K562 (cell line): ENCODE results near the gene PARD3. TPM values are rescaled to one million over a fixed set of nuclear protein-coding genes. Genes with fewer than 3 reads are reported as not detected.

Experiments used
- ATAC-seq: fragments of 200-7000 bp; cut with Tn5 transposase; 3 replicates; pipeline ENCODE4 v1.9.1; 2020; ENCODE audit warnings: moderate library complexity
- BruUV-seq: library from RNA; stranded (reverse); fragments of 400-500 nt; replicated peaks from 2 replicates; lab custom pipeline; 2021; lab: Mats Ljungman, UMichigan
- CTCF ChIA-PET: fragments of 300-600 bp; formaldehyde crosslinking; extraction: SDS; loops from one replicate; lab custom pipeline; 2021; ENCODE audit warnings: low intra/inter-chr PET ratio; lab: Yijun Ruan, JAX
- POLR2A ChIA-PET: fragments of 300-600, 350-650 bp; sonication (Branson Sonifier 250); formaldehyde crosslinking; extraction: SDS; loops from one replicate; lab custom pipeline; 2021; ENCODE audit warnings: antibody characterized with exemption, inconsistent platforms; lab: Yijun Ruan, JAX
- DNase-seq, 4 experiments: peaks; one replicate each; pipeline versions ENCODE4 v3.0.0 to v3.0.0-alpha.2; 2011 to 2018; ENCODE audit warnings: low spot score in 3 of 4, mixed read lengths in 3 of 4; ENCODE audit errors: extremely low read depth in 1 of 4
- FAIRE-seq: peaks from 2 replicates; lab custom pipeline; 2011; peaks lifted over from hg19 to GRCh38; lab: Jason Lieb, UNC
- H2AFZ ChIP-seq: 2 replicates; pipeline ENCODE4 v1.6.0; 2011; ENCODE audit warnings: low read depth, low read length, control low read depth, inconsistent platforms
- H3K27ac ChIP-seq: fragments of 200-600 bp; 3 replicates; pipeline ENCODE4 v1.8.0; 2011; ENCODE audit warnings: low read depth, mild to moderate bottlenecking, control low read depth, inconsistent platforms, low read length, moderate library complexity, mixed read lengths; ENCODE audit errors: extremely low read depth
- H3K27me3 ChIP-seq, 2 experiments: fragments of 300-600 bp in 1 of 2; 2 replicates in 1 of 2; 3 replicates in 1 of 2; pipeline versions ENCODE4 v1.6.0 to v1.8.0; 2011; ENCODE audit warnings: inconsistent platforms in 2 of 2, low read length in 2 of 2, mild to moderate bottlenecking in 1 of 2, mixed read lengths in 1 of 2, moderate library complexity in 1 of 2; ENCODE audit not compliant: control insufficient read depth in 2 of 2, insufficient read depth in 2 of 2
- H3K36me3 ChIP-seq: fragments of 300-600 bp; 3 replicates; pipeline ENCODE4 v1.8.0; 2011; ENCODE audit warnings: mild to moderate bottlenecking, low read length, inconsistent platforms; ENCODE audit not compliant: control insufficient read depth, insufficient read depth
- H3K4me1 ChIP-seq, 2 experiments: fragments of 200-600 bp in 1 of 2; replicated peaks in 1 of 2; 2 replicates in 1 of 2; 3 replicates in 1 of 2; pipeline versions ENCODE4 v1.5.1 to v1.8.0; 2011; ENCODE audit warnings: inconsistent platforms in 2 of 2, low read length in 2 of 2, mild to moderate bottlenecking in 1 of 2, mixed read lengths in 1 of 2, moderate library complexity in 1 of 2; ENCODE audit not compliant: control insufficient read depth in 2 of 2, insufficient read depth in 2 of 2
- H3K4me2 ChIP-seq: 2 replicates; pipeline ENCODE4 v1.6.1; 2011; ENCODE audit warnings: low read length, control low read depth, inconsistent platforms, mixed read lengths; ENCODE audit not compliant: insufficient read depth
- H3K4me3 ChIP-seq: fragments of 200-600 bp; sonication (generic), shearing (Covaris generic); 2 replicates; pipeline ENCODE4 v1.5.1; 2016; ENCODE audit warnings: control low read depth, inconsistent platforms
- H3K79me2 ChIP-seq: fragments of 200-600 bp; 3 replicates; pipeline ENCODE4 v1.8.0; 2011; ENCODE audit warnings: low read length, inconsistent platforms; ENCODE audit not compliant: control insufficient read depth, insufficient read depth
- H3K9ac ChIP-seq, 2 experiments: 2 replicates each; pipeline versions ENCODE4 v1.6.0 to v1.6.1; 2011; ENCODE audit warnings: low read depth in 2 of 2, low read length in 2 of 2, control low read depth in 1 of 2, inconsistent platforms in 1 of 2, mild to moderate bottlenecking in 1 of 2, mixed read lengths in 1 of 2; ENCODE audit not compliant: insufficient read depth in 1 of 2
- H3K9me1 ChIP-seq: one replicate; pipeline ENCODE4 v1.6.0; 2011; ENCODE audit warnings: inconsistent platforms, mild to moderate bottlenecking, low read length, moderate library complexity; ENCODE audit not compliant: control insufficient read depth, insufficient read depth
- H3K9me3 ChIP-seq: replicated peaks from 2 replicates; pipeline ENCODE4 v1.5.1; 2011; ENCODE audit warnings: low read depth, low read length, inconsistent platforms; ENCODE audit not compliant: control insufficient read depth, insufficient read depth
- H4K20me1 ChIP-seq: replicated peaks from 2 replicates; pipeline ENCODE4 v1.6.1; 2011; ENCODE audit warnings: low read length, inconsistent platforms, mixed read lengths; ENCODE audit not compliant: control insufficient read depth, insufficient read depth
- ESRRA ChIP-seq: fragments of 450-650 bp; IDR thresholded peaks from 2 replicates; pipeline ENCODE4 v1.6.1; 2014; ENCODE audit warnings: low read depth, mild to moderate bottlenecking, moderate library complexity, borderline replicate concordance
- KHSRP ChIP-seq: fragments of 450-650 bp; IDR thresholded peaks from 2 replicates; pipeline ENCODE4 v1.6.1; 2017
- MTA1 ChIP-seq: fragments of 450-650 bp; IDR thresholded peaks from 2 replicates; pipeline ENCODE4 v1.6.1; 2017; ENCODE audit warnings: borderline replicate concordance
- WGBS: fragments of 100-300 bp; shearing (Covaris generic); methylation state at CpG from one replicate; pipeline ENCODE4 v1.1.6; 2016; ENCODE audit warnings: low coverage, mixed read lengths; ENCODE audit not compliant: insufficient coverage; ENCODE audit errors: missing lambda C conversion rate; 5-methylcytosine and 5-hydroxymethylcytosine counted together
- in situ Hi-C: fragments of 300-500 bp; cut with MboI; formaldehyde crosslinking; loops from 4 replicates; pipeline ENCODE4 v1.15.0; 2018; ENCODE audit warnings: inconsistent platforms, mixed read lengths
- intact Hi-C: fragments of 100-400 bp; cut with micrococcal nuclease; formaldehyde crosslinking; loops from 2 replicates; pipeline ENCODE4 v1.14.2; 2022
- polyA plus RNA-seq, 8 experiments: library from polyadenylated mRNA; depleted of rRNA in 4 of 8; stranded (reverse) in 5 of 8; unstranded in 3 of 8; fragments of >200 nt; fragmentation: Nextera tagmentation in 2 of 8; fragmentation: Illumina TruSeq in 1 of 8; extraction: Ambion mirVana in 2 of 8; extraction: Trizol in 1 of 8; gene quantifications; 2 replicates each; pipeline versions ENCODE4 v1.2.1 to v1.2.3, GENCODE V29; 2011 to 2014; ENCODE audit warnings: inconsistent platforms in 1 of 8, missing spikeins in 1 of 8
- total RNA-seq, 7 experiments: library from RNA; depleted of rRNA in 6 of 7; stranded (reverse); fragments of >200 nt in 6 of 7; fragmentation: Illumina TruSeq in 2 of 7; extraction: Trizol in 2 of 7; gene quantifications; 2 replicates each; pipeline versions ENCODE4 v1.2.1 to v1.2.3, GENCODE V29; 2011 to 2021; ENCODE audit warnings: low replicate concordance in 1 of 7
- TF ChIP-seq, protein P1 (sequence below): fragments of 250-450 bp; sonication (Bioruptor Pico); IDR thresholded peaks from 2 replicates; pipeline ENCODE4 v1.4.0; 2020; ENCODE audit warnings: mild to moderate bottlenecking
- TF ChIP-seq, protein P2 (sequence below): sonication (generic); formaldehyde crosslinking; IDR thresholded peaks from 2 replicates; pipeline ENCODE4 v1.8.0; 2023; ENCODE audit warnings: missing genetic modification reagents, mild to moderate bottlenecking, borderline replicate concordance

The PARD3 gene
- total and polyA plus RNA-seq, 9 of the 15 experiments (the other 6 are each of a cell fraction or from before 2014, with no cell fraction given) = 2.7 to 11.7 (median 7.7) TPM

DNA sequence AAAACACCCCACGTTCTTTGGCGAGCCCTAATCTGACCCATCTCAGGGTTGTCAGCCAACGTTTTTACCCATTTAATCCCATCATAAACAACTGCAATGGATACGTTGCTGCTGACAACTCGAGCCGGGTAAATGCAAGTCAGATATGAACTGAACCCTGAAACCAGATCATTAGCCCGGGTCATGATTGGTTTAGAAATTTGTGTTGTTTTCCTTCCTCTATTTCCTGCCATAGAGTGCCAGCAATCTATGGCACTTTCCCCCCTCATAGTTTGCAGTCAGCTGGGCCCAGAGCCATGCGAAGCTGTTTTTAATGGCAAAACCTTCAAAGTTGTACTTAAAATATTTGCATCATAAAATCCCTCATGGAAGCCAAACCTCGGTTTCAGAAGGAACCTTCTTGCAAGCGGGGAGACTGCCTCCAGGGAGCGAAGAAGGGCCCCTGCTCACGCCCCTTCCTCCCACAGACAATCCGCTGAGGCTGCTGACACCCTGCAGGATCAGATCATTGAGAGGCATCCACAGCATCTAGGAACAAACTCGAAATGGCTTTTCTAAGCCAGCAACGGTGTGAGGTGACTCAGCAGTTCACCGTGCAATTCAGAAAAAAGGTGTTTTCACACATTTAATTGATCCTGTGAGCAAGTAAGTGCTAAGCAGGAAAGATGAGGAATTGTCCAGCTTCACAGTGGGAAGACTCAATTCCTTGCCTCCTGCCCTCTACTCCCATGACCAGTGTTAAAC lies 710.1 kb downstream of the PARD3 start (continued):
- TF ChIP-seq, protein P1, sequence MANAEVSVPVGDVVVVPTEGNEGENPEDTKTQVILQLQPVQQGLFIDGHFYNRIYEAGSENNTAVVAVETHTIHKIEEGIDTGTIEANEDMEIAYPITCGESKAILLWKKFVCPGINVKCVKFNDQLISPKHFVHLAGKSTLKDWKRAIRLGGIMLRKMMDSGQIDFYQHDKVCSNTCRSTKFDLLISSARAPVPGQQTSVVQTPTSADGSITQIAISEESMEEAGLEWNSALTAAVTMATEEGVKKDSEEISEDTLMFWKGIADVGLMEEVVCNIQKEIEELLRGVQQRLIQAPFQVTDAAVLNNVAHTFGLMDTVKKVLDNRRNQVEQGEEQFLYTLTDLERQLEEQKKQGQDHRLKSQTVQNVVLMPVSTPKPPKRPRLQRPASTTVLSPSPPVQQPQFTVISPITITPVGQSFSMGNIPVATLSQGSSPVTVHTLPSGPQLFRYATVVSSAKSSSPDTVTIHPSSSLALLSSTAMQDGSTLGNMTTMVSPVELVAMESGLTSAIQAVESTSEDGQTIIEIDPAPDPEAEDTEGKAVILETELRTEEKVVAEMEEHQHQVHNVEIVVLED (CRISPR knock-in tag) = no peak
- no peak for TF ChIP-seq MTA1
- TF ChIP-seq, all 486 proteins: peak for 3

DNA sequence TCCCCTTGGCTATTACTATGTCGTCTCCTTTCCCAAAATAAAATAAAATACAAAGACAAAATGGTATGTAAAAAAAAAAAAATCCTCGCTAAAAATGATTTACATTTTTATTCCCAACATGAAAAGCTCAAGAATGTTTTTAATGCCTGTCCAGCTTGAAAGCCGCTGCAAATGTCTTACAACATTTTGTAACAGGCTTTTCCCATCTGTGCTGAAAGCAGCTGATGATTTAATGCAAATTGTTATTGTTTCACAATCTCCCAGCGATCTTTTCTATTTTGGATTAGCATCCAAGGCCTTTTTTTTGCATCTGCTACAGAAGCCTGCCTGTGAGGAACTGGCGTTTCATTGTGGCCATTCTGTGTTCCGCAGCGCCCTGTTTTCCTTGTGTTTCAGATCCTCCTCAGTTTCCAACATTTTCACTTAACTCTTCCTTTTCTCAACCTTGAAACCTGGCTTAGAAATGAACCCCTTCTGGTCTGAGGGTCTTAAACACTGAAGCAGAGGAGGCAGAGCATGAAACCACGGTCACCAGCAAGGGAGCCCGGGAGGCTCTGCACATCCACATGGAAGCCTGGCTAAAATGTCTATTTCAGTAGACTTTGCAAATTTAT lies 712.1 kb downstream of the PARD3 start:
- WGBS = 0% methylated on average over 9 of the region's 9 CpGs
- BruUV-seq = no TSS peak
- Histone ChIP-seq H3K36me3 (no peaks in the 10 kb centered on the region), H3K27ac (no peak overlapping the region), H3K4me3 (no peak overlapping the region), H3K9ac (no peak overlapping the region), H3K27me3 (peaks cover 2 to 13% of the 10 kb centered on the region in 2 experiments; a peak in 3 of 5 replicates), H3K4me1 (no peaks in the 10 kb centered on the region), H3K9me1 (no peaks in the 10 kb centered on the region), H3K4me2 (no peak overlapping the region), H3K9me3 (no peaks in the 10 kb centered on the region), H2AFZ (no peak overlapping the region), H4K20me1 (no peaks in the 10 kb centered on the region), H3K79me2 (no peaks in the 10 kb centered on the region)
- TF ChIP-seq, protein P2, sequence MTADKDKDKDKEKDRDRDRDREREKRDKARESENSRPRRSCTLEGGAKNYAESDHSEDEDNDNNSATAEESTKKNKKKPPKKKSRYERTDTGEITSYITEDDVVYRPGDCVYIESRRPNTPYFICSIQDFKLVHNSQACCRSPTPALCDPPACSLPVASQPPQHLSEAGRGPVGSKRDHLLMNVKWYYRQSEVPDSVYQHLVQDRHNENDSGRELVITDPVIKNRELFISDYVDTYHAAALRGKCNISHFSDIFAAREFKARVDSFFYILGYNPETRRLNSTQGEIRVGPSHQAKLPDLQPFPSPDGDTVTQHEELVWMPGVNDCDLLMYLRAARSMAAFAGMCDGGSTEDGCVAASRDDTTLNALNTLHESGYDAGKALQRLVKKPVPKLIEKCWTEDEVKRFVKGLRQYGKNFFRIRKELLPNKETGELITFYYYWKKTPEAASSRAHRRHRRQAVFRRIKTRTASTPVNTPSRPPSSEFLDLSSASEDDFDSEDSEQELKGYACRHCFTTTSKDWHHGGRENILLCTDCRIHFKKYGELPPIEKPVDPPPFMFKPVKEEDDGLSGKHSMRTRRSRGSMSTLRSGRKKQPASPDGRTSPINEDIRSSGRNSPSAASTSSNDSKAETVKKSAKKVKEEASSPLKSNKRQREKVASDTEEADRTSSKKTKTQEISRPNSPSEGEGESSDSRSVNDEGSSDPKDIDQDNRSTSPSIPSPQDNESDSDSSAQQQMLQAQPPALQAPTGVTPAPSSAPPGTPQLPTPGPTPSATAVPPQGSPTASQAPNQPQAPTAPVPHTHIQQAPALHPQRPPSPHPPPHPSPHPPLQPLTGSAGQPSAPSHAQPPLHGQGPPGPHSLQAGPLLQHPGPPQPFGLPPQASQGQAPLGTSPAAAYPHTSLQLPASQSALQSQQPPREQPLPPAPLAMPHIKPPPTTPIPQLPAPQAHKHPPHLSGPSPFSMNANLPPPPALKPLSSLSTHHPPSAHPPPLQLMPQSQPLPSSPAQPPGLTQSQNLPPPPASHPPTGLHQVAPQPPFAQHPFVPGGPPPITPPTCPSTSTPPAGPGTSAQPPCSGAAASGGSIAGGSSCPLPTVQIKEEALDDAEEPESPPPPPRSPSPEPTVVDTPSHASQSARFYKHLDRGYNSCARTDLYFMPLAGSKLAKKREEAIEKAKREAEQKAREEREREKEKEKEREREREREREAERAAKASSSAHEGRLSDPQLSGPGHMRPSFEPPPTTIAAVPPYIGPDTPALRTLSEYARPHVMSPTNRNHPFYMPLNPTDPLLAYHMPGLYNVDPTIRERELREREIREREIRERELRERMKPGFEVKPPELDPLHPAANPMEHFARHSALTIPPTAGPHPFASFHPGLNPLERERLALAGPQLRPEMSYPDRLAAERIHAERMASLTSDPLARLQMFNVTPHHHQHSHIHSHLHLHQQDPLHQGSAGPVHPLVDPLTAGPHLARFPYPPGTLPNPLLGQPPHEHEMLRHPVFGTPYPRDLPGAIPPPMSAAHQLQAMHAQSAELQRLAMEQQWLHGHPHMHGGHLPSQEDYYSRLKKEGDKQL = no peak
- TF ChIP-seq KHSRP (no peak), ESRRA (no peak)
- in situ Hi-C loops (no loop called here), intact Hi-C loops (no loop called here)
- ATAC-seq = no peak
- no peak for FAIRE-seq
- no peak for DNase-seq
- POLR2A ChIA-PET = no interaction called here
- CTCF ChIA-PET = no interaction called here
